ENCODE results near the gene SH3BP4. TPM values are rescaled to one million over a fixed set of nuclear protein-coding genes. Genes with fewer than 3 reads are reported as not detected.

Gene SH3BP4
- polyA plus RNA-seq (2013, experiment 1 of 2), result 48.9 TPM
- 52.4 TPM for polyA plus RNA-seq (2013, experiment 2 of 2)

GRCh38 chr2:234951664-234952269, at the start of gene SH3BP4:
Gene SH3BP4 (plus strand): TSS chr2:234952017. CDS start chr2:235035003, 82,986 bp downstream.
- Histone ChIP-seq H3K27ac (ENCODE audit: low read depth, low read length, severe bottlenecking) (peak within 1 kb of the TSS; percentile 89), H3K9me3 (ENCODE audit: control insufficient read depth, low read length) (no peaks in the 10 kb centered on the region), H3K36me3 (ENCODE audit: control insufficient read depth, insufficient read depth, low read length) (peaks cover 36% of the 10 kb centered on the region), H3K4me1 (ENCODE audit: control insufficient read depth, insufficient read depth, low read length, poor library complexity, severe bottlenecking) (peaks cover 37% of the 10 kb centered on the region), H3K4me3 (ENCODE audit: extremely low read depth, insufficient read depth, low read length, poor library complexity, severe bottlenecking) (peak within 1 kb of the TSS; percentile 98)
- 0% methylated on average over 44 to 46 of the region's 88 CpGs for WGBS, 2 experiments (ENCODE audit: insufficient coverage in 2 of 2)

- no peak overlapping the region for H3K27ac ChIP-seq (ENCODE audit: low read depth, low read length, severe bottlenecking)
- no peaks in the 10 kb centered on the region for H3K9me3 ChIP-seq (ENCODE audit: control insufficient read depth, low read length)
- no peaks in the 10 kb centered on the region for H3K4me1 ChIP-seq (ENCODE audit: control insufficient read depth, insufficient read depth, low read length, poor library complexity, severe bottlenecking)
- no peak overlapping the region for H3K4me3 ChIP-seq (ENCODE audit: extremely low read depth, insufficient read depth, low read length, poor library complexity, severe bottlenecking)
- 95 to 100% methylated on average over 2 of the region's 2 CpGs for WGBS, 2 experiments (ENCODE audit: insufficient coverage in 2 of 2)
- H3K36me3 ChIP-seq (ENCODE audit: control insufficient read depth, insufficient read depth, low read length), result no peaks in the 10 kb centered on the region
These were observed 47.0 kb upstream of the SH3BP4 start for GRCh38 chr2:234904785-234905184.

GRCh38 chr2:234905547-234906265, 46.1 kb upstream of the SH3BP4 start:
- Histone ChIP-seq H3K27ac (ENCODE audit: low read depth, low read length, severe bottlenecking) (no peak overlapping the region), H3K4me3 (ENCODE audit: extremely low read depth, insufficient read depth, low read length, poor library complexity, severe bottlenecking) (no peak overlapping the region), H3K4me1 (ENCODE audit: control insufficient read depth, insufficient read depth, low read length, poor library complexity, severe bottlenecking) (no peaks in the 10 kb centered on the region)

GRCh38 chr2:234910186-234910679, 41.6 kb upstream of the SH3BP4 start:
- 68 to 88% methylated on average over 2 of the region's 3 CpGs for WGBS, 2 experiments (ENCODE audit: insufficient coverage in 2 of 2)
- Histone ChIP-seq H3K36me3 (ENCODE audit: control insufficient read depth, insufficient read depth, low read length) (no peaks in the 10 kb centered on the region), H3K9me3 (ENCODE audit: control insufficient read depth, low read length) (no peaks in the 10 kb centered on the region), H3K27ac (ENCODE audit: low read depth, low read length, severe bottlenecking) (no peak overlapping the region), H3K4me1 (ENCODE audit: control insufficient read depth, insufficient read depth, low read length, poor library complexity, severe bottlenecking) (no peaks in the 10 kb centered on the region), H3K4me3 (ENCODE audit: extremely low read depth, insufficient read depth, low read length, poor library complexity, severe bottlenecking) (no peak overlapping the region)

More at GRCh38 chr2:234905547-234906265, 46.1 kb upstream of the SH3BP4 start:
- no peaks in the 10 kb centered on the region for H3K36me3 ChIP-seq (ENCODE audit: control insufficient read depth, insufficient read depth, low read length)
- WGBS, 2 experiments (ENCODE audit: insufficient coverage in 2 of 2), result 93 to 95% methylated on average over 12 of the region's 12 CpGs
- no peaks in the 10 kb centered on the region for H3K9me3 ChIP-seq (ENCODE audit: control insufficient read depth, low read length)

- H3K36me3 ChIP-seq (ENCODE audit: control insufficient read depth, insufficient read depth, low read length), result no peaks in the 10 kb centered on the region
- H3K9me3 ChIP-seq (ENCODE audit: control insufficient read depth, low read length), result no peaks in the 10 kb centered on the region
- 83 to 100% methylated on average over 1 to 2 of the region's 2 CpGs for WGBS, 2 experiments (ENCODE audit: insufficient coverage in 2 of 2)
- no peak overlapping the region for H3K27ac ChIP-seq (ENCODE audit: low read depth, low read length, severe bottlenecking)
- H3K4me1 ChIP-seq (ENCODE audit: control insufficient read depth, insufficient read depth, low read length, poor library complexity, severe bottlenecking), result no peaks in the 10 kb centered on the region
- no peak overlapping the region for H3K4me3 ChIP-seq (ENCODE audit: extremely low read depth, insufficient read depth, low read length, poor library complexity, severe bottlenecking)
These were observed 40.5 kb upstream of the SH3BP4 start for GRCh38 chr2:234911271-234911670.

GRCh38 chr2:234912437-234912836, 39.4 kb upstream of the SH3BP4 start:
- WGBS, 2 experiments (ENCODE audit: insufficient coverage in 2 of 2), result no CpG with 5 or more reads among the region's 3 CpGs
- Histone ChIP-seq H3K4me3 (ENCODE audit: extremely low read depth, insufficient read depth, low read length, poor library complexity, severe bottlenecking) (no peak overlapping the region), H3K9me3 (ENCODE audit: control insufficient read depth, low read length) (no peaks in the 10 kb centered on the region), H3K36me3 (ENCODE audit: control insufficient read depth, insufficient read depth, low read length) (no peaks in the 10 kb centered on the region), H3K27ac (ENCODE audit: low read depth, low read length, severe bottlenecking) (no peak overlapping the region), H3K4me1 (ENCODE audit: control insufficient read depth, insufficient read depth, low read length, poor library complexity, severe bottlenecking) (peaks cover 6% of the 10 kb centered on the region)

- Histone ChIP-seq H3K36me3 (ENCODE audit: control insufficient read depth, insufficient read depth, low read length) (no peaks in the 10 kb centered on the region), H3K4me3 (ENCODE audit: extremely low read depth, insufficient read depth, low read length, poor library complexity, severe bottlenecking) (no peak overlapping the region), H3K27ac (ENCODE audit: low read depth, low read length, severe bottlenecking) (no peak overlapping the region), H3K9me3 (ENCODE audit: control insufficient read depth, low read length) (no peaks in the 10 kb centered on the region), H3K4me1 (ENCODE audit: control insufficient read depth, insufficient read depth, low read length, poor library complexity, severe bottlenecking) (peaks cover 9% of the 10 kb centered on the region)
- 80 to 84% methylated on average over 5 of the region's 5 CpGs for WGBS, 2 experiments (ENCODE audit: insufficient coverage in 2 of 2)
These were observed 38.6 kb upstream of the SH3BP4 start for GRCh38 chr2:234913208-234913626.

- Histone ChIP-seq H3K4me3 (ENCODE audit: extremely low read depth, insufficient read depth, low read length, poor library complexity, severe bottlenecking) (no peak overlapping the region), H3K36me3 (ENCODE audit: control insufficient read depth, insufficient read depth, low read length) (no peaks in the 10 kb centered on the region)
- 100% methylated on average over 1 to 4 of the region's 9 CpGs for WGBS, 2 experiments (ENCODE audit: insufficient coverage in 2 of 2)
These were observed 37.3 kb upstream of the SH3BP4 start for GRCh38 chr2:234914371-234915154.

GRCh38 chr2:234916674-234917073, 35.1 kb upstream of the SH3BP4 start:
- 83 to 97% methylated on average over 4 to 5 of the region's 5 CpGs for WGBS, 2 experiments (ENCODE audit: insufficient coverage in 2 of 2)
- Histone ChIP-seq H3K4me3 (ENCODE audit: extremely low read depth, insufficient read depth, low read length, poor library complexity, severe bottlenecking) (no peak overlapping the region), H3K9me3 (ENCODE audit: control insufficient read depth, low read length) (no peaks in the 10 kb centered on the region), H3K27ac (ENCODE audit: low read depth, low read length, severe bottlenecking) (no peak overlapping the region), H3K4me1 (ENCODE audit: control insufficient read depth, insufficient read depth, low read length, poor library complexity, severe bottlenecking) (peaks cover 9% of the 10 kb centered on the region), H3K36me3 (ENCODE audit: control insufficient read depth, insufficient read depth, low read length) (no peaks in the 10 kb centered on the region)

More at GRCh38 chr2:234914371-234915154, 37.3 kb upstream of the SH3BP4 start:
- H3K9me3 ChIP-seq (ENCODE audit: control insufficient read depth, low read length), result no peaks in the 10 kb centered on the region
- H3K27ac ChIP-seq (ENCODE audit: low read depth, low read length, severe bottlenecking), result no peak overlapping the region
- peaks cover 9% of the 10 kb centered on the region for H3K4me1 ChIP-seq (ENCODE audit: control insufficient read depth, insufficient read depth, low read length, poor library complexity, severe bottlenecking)

- Histone ChIP-seq H3K4me1 (ENCODE audit: control insufficient read depth, insufficient read depth, low read length, poor library complexity, severe bottlenecking) (peaks cover 9% of the 10 kb centered on the region), H3K36me3 (ENCODE audit: control insufficient read depth, insufficient read depth, low read length) (no peaks in the 10 kb centered on the region), H3K9me3 (ENCODE audit: control insufficient read depth, low read length) (no peaks in the 10 kb centered on the region), H3K4me3 (ENCODE audit: extremely low read depth, insufficient read depth, low read length, poor library complexity, severe bottlenecking) (no peak overlapping the region), H3K27ac (ENCODE audit: low read depth, low read length, severe bottlenecking) (peak overlapping the region; percentile 43)
- 40 to 46% methylated on average over 1 to 2 of the region's 6 CpGs for WGBS, 2 experiments (ENCODE audit: insufficient coverage in 2 of 2)
These were observed 34.4 kb upstream of the SH3BP4 start for GRCh38 chr2:234917211-234917975.
